Skeletal muscle satellite cell (primary cell): ENCODE measurements around the gene COL23A1.
"Not testable (repeated sequence)": the region's sequence is repeated elsewhere in the genome, so short reads cannot be mapped to it uniquely, and the experiment has no call there.

Experiments used
- H3K27me3 ChIP-seq: 2 replicates; pipeline ENCODE4 v1.7.0; 2013; ENCODE audit warnings: low read length; ENCODE audit not compliant: control insufficient read depth, insufficient read depth
- H3K36me3 ChIP-seq: 2 replicates; pipeline ENCODE4 v1.7.0; 2013; ENCODE audit warnings: mild to moderate bottlenecking, control low read depth, low read length; ENCODE audit not compliant: insufficient read depth
- H3K4me1 ChIP-seq: 2 replicates; pipeline ENCODE4 v1.7.0; 2013; ENCODE audit warnings: low read length; ENCODE audit not compliant: control insufficient read depth, insufficient read depth
- H3K4me2 ChIP-seq: 2 replicates; pipeline ENCODE4 v1.7.0; 2013; ENCODE audit warnings: mild to moderate bottlenecking, low read length
- H3K4me3 ChIP-seq: 2 replicates; pipeline ENCODE4 v1.7.0; 2013; ENCODE audit warnings: low read length
- H3K9ac ChIP-seq: 2 replicates; pipeline ENCODE4 v1.7.0; 2013; ENCODE audit warnings: mild to moderate bottlenecking, low read depth, low read length, moderate library complexity
- H3K9me3 ChIP-seq: replicated peaks from 2 replicates; pipeline ENCODE4 v1.7.0; 2013; ENCODE audit warnings: mild to moderate bottlenecking, control low read depth, low read length

Gene COL23A1

DNA sequence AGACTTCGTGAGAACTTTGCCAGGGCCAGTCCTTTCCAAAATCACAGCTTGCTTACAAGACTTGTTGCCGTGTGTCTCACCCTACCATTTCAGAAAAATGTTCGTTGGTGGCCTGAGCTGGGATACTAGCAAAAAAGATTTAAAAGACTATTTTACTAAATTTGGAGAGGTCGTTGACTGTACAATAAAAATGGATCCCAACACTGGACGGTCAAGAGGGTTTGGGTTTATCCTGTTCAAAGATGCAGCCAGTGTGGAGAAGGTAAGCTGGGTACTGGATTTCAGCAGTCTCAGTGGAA is 384.5 kb downstream of the COL23A1 start:
- no peaks in the 10 kb centered on the region for H3K9me3 ChIP-seq
- H3K27me3 ChIP-seq, result no peaks in the 10 kb centered on the region
- peaks cover 22% of the 10 kb centered on the region for H3K4me1 ChIP-seq
- H3K36me3 ChIP-seq, result peaks cover 54% of the 10 kb centered on the region
- H3K4me2 ChIP-seq, result peak overlapping the region; percentile 86
- peak overlapping the region; percentile 90 for H3K4me3 ChIP-seq
- peak overlapping the region; percentile 99 for H3K9ac ChIP-seq

DNA sequence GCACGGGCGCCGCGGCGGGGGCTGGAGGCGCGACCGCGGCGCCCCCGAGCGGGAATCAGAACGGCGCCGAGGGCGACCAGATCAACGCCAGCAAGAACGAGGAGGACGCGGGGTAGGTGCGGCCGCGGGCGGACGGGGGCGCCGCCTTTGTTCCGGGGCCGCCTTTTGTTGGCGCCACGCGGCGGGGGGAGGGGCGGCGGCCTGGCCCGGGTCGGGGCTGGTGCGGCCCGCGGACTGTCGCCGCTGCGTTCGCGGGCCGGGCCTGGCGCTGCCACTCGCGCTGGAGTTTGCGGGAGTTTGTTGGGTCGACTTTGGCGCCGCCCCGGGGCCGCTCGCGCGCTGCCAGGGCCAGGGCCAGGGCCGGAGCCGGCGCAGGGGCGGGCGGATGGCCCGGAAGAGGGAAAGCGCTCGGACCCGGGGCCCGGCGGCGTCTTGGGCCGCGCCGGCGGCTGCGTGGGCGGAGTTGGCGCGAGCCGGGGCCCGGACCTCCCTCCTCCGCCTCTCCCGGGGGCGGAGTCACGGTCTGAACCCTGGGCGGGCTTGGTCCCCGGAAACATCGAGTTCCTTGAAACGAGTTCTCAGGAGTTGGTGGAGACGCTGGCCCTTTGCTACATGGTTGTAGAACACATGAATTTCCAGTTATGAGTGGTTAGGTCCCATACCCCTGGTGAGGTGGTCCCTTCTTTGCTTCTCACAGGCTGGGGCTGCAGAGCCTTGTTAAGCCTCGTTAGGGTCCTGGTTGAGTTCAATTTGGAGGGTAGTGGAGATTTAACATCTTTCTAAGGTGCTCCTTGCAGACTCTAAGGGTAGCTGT is 385.1 kb downstream of the COL23A1 start:
- Histone ChIP-seq H3K27me3 (no peaks in the 10 kb centered on the region), H3K9me3 (no peaks in the 10 kb centered on the region), H3K4me2 (peak overlapping the region; percentile 86), H3K4me1 (peaks cover 22% of the 10 kb centered on the region), H3K9ac (peak overlapping the region; percentile 99), H3K36me3 (peaks cover 48% of the 10 kb centered on the region), H3K4me3 (peak overlapping the region; percentile 90)

DNA sequence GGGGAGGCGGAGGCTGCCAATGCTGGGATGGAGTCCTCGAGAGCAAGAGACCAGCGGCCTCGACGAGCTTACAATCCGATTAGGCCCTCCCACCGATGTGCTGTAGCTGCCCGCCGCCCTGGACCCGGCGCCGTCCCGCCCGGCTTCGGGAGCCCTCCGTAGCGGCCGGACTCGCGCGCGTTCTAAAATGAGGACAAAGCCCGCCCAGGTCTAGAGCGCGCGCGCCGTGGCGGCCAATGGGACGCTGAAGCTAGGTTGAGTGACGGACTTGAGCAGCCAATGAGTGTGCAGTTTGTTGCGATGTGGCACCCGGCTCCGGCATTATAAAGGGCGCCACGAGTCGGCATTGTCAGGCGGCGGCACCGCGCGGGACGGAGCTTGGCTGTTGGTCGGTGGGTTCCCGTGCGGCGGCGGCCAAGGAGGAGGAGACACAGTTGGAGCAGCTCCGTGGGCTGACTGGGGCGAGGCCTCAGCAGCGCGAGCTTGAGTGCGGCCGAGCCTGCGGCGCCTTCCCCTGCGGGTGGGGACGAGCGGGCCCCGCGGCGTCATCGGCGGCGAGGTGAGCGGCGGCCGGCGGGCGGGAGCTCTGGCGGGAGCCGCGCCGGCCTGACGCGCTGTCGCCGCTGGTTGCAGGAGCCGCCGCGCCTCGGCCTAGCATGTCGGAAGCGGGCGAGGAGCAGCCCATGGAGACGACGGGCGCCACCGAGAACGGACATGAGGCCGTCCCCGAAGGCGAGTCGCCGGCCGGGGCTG is 385.8 kb downstream of the COL23A1 start, which contains the start of gene HNRNPAB:
HNRNPAB (plus strand) TSS at position 352 of the 753 bp plus-strand sequence; CDS start at position 657, 305 bp downstream.
- Histone ChIP-seq H3K36me3 (peaks cover 40% of the 10 kb centered on the region), H3K9ac (peak within 1 kb of the TSS; percentile 99), H3K9me3 (no peaks in the 10 kb centered on the region), H3K4me1 (peaks cover 22% of the 10 kb centered on the region), H3K4me3 (peak within 1 kb of the TSS; percentile 90), H3K4me2 (peak within 1 kb of the TSS; percentile 86), H3K27me3 (no peaks in the 10 kb centered on the region)

DNA sequence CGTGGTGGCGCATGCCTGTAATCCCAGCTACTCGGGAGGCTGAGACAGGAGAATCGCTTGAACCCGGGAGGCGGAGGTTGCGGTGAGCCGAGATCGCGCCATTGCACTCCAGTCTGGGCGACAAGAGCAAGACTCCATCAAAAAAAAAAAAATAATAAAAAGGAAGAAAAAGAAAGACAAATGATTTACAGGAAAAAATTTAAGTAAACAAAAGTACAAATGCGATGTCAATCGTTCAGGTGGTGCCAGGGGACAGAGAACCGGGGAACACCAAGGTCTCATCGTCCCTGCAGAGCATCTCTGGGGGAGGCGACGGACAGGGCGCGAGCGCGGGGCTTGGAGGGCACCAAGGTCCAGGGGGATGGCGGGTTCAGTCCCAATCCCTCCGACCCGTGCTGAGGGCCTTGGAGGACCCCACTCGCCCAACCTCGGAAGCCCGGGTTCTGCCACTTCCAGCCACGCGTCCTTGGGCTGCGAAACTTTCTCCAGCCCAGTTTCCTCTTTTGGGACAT is 386.5 kb downstream of the COL23A1 start:
- H3K4me1 ChIP-seq, result peaks cover 22% of the 10 kb centered on the region
- H3K4me2 ChIP-seq, result peak overlapping the region; percentile 82
- H3K9ac ChIP-seq, result peak overlapping the region; percentile 99
- no peaks in the 10 kb centered on the region for H3K27me3 ChIP-seq
- peaks cover 34% of the 10 kb centered on the region for H3K36me3 ChIP-seq
- H3K9me3 ChIP-seq, result no peaks in the 10 kb centered on the region
- peak overlapping the region; percentile 90 for H3K4me3 ChIP-seq

DNA sequence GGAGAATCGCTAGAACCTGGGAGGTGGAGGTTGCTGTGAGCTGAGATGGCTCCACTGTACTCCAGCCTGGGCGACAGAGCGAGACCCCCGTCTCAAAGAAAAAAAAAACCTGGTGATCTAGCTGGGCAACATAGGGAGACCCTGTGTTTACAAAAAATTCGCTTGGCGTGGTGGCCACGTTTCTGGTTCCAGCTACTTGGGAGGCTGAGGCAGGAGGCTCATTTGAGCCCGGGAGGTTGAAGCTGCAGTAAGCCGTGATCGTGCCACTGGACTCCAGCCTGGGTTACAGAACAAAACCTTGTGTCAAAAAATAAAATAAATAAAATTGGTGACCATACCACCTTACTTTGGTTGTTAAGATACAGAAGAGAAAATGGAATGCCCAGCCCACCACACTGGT is 387.7 kb downstream of the COL23A1 start:
- Histone ChIP-seq H3K4me2 (no peak overlapping the region), H3K4me1 (peaks cover 18% of the 10 kb centered on the region), H3K9ac (no peak overlapping the region), H3K27me3 (no peaks in the 10 kb centered on the region), H3K9me3 (no peaks in the 10 kb centered on the region), H3K36me3 (peaks cover 22% of the 10 kb centered on the region), H3K4me3 (no peak overlapping the region)

DNA sequence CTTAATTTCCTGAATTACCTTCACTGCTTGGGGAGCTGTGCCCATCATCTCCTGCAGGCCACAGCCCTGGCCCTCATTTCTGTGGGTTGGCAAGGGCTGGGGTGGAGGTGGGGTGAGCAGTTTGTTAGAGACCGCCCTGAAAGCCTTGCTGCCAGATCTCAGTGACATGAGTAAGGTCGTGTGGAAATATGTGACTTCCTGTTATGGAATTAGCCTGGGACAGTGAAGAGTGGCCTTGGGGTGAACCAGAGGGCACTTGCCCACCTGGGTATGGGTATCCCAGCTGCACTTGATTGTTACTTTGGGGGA is 388.3 kb downstream of the COL23A1 start:
- no peak overlapping the region for H3K9ac ChIP-seq
- H3K4me1 ChIP-seq, result peaks cover 12% of the 10 kb centered on the region
- no peaks in the 10 kb centered on the region for H3K9me3 ChIP-seq
- H3K4me3 ChIP-seq, result no peak overlapping the region
- no peak overlapping the region for H3K4me2 ChIP-seq
- no peaks in the 10 kb centered on the region for H3K27me3 ChIP-seq
- H3K36me3 ChIP-seq, result peaks cover 16% of the 10 kb centered on the region

DNA sequence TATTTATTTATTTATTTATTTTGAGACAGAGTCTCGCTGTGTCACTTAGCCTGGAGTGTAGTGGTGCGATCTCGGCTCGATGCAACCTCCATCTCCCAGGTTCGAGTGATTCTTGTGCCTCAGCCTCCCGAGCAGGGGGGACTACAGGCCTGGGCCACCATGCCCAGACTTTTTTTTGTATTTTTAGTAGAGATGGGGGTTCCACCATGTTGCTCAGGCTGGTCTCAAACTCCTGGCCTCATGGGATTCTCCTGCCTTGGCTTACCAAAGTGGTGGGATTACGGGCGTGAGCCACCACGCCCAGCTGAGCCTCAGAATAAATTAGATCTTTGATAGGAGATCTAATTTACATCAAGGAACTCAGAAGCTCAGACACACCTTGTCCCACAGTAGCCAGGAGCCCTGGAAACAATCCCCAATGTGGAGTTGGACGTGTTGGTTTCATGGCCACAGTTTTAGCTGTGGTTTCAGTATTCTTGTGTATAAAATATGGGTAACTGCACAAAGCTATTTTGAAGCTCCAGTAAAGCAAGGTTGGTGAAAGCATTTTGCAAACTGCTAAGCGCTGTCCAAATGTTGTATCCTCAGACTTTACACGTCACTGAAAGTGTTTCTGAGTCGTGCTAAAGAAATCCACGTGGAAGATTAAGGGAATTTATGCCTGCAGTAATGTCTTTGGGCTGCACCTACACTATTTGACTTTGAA is 388.8 kb downstream of the COL23A1 start:
- Histone ChIP-seq H3K9me3 (no peaks in the 10 kb centered on the region), H3K4me2 (no peak overlapping the region), H3K4me3 (no peak overlapping the region), H3K36me3 (peaks cover 11% of the 10 kb centered on the region), H3K27me3 (peaks cover 1% of the 10 kb centered on the region), H3K9ac (no peak overlapping the region), H3K4me1 (peaks cover 7% of the 10 kb centered on the region)

DNA sequence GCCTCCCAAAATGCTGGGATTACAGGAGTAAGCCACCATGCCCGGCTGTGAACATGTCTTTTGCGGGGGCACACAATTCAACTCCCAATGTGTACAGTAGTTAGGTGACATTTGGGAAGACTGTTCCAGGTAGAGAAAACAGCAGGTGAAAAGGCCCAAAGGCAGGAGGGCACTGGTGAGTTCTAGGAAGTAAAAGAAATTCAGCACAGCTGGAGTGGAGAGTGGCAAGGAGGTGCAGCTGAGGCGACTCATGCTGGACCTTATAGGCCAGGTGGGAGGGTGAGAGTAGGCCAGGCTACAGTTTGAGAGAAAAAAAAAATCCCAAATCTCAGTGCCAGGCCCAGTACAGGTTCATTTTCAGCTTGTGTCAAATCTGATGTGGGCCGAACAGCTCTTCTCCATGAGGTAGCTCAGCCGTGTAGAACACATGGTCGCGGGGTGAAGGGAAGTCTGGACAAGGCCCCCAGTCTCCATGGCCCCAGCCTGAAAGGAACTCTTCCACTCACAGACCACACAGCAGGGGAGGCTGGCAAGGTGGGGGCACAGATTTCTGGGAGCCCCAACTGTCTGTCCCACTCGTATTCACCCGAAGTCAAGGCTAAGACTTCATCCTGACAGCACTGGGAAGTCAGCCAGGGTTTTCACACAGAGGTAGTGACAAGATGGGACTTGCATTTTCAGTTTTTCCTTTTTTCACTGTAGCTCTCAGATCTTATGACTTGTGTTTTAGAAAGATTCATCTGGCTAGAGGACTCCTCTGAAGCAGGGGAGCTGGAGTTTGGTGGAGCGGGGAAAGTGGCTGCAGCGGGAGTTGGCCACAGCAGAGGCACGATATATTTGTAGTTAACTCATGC is 390.4 kb downstream of the COL23A1 start:
- Histone ChIP-seq H3K4me3 (no peak overlapping the region), H3K27me3 (peaks cover 10% of the 10 kb centered on the region), H3K4me1 (peaks cover 3% of the 10 kb centered on the region), H3K4me2 (no peak overlapping the region), H3K36me3 (no peaks in the 10 kb centered on the region), H3K9ac (no peak overlapping the region), H3K9me3 (no peaks in the 10 kb centered on the region)

DNA sequence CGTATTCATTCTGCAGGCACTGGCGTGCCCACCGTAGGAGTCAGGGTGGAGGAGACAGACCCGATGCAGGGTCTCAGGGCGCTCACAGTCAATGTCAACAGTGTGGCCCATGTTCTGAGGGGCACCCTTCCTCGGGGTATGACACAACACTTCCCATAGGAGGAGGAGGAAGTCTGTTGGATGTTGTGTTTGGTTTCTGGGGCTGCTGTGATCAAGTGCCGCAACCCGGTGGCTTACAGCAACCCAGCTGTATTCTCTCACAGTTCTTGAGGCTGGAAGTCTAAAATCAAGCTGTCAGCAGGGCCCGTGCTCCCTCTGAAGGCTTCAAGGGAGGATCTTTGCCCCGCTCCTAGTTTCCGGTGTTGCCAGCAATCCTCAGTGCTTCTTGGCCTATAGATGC is 391.5 kb downstream of the COL23A1 start:
- no peak overlapping the region for H3K4me2 ChIP-seq
- peaks cover 21% of the 10 kb centered on the region for H3K27me3 ChIP-seq
- H3K9ac ChIP-seq, result no peak overlapping the region
- no peaks in the 10 kb centered on the region for H3K9me3 ChIP-seq
- no peak overlapping the region for H3K4me3 ChIP-seq
- H3K4me1 ChIP-seq, result peaks cover 3% of the 10 kb centered on the region
- H3K36me3 ChIP-seq, result no peaks in the 10 kb centered on the region

DNA sequence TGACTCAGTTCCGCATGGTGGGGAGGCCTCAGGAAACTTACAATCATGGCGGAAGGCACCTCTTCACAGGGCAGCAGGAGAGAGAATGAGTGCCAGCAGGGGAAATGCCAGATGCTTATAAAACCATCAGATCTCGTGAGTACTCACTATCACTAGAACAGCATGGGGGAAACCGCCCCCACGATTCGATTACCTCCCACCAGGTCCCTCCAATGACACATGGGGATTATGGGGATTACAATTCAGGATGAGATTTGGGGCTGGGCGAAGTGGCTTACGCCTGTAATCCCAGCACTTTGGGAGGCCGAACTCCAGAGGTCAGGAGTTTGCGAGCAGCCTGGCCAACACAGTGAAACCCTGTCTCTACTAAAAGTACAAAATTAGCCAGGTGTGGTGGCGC is 392.0 kb downstream of the COL23A1 start:
- not testable (repeated sequence) for H3K9me3 ChIP-seq, H3K4me1 ChIP-seq, H3K36me3 ChIP-seq, H3K4me3 ChIP-seq, H3K9ac ChIP-seq, H3K4me2 ChIP-seq
- H3K27me3 ChIP-seq, result peaks cover 27% of the 10 kb centered on the region

DNA sequence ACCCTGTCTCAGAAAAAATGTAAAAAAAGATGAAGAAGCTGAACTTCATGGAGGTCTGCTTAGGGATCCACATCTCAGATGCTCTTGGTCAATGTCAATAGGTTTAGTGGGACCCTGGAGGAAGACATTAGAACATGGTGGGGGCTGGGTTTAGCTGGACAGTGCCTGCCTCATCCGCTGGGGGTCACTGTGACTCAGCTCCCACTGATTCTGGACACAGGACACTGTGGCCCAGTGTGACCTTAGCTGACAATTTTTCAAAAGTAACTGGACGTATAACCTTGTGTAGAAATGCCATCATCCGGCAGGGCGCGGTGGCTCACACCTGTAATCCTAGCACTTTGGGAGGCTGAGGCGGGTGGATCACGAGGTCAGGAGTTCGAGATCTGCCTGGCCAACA is 393.2 kb downstream of the COL23A1 start:
- no peaks in the 10 kb centered on the region for H3K9me3 ChIP-seq
- no peaks in the 10 kb centered on the region for H3K36me3 ChIP-seq
- H3K4me2 ChIP-seq, result no peak overlapping the region
- no peak overlapping the region for H3K4me3 ChIP-seq
- no peak overlapping the region for H3K9ac ChIP-seq
- peaks cover 3% of the 10 kb centered on the region for H3K4me1 ChIP-seq
- peaks cover 33% of the 10 kb centered on the region for H3K27me3 ChIP-seq
